Astrocyte of the cerebellum (primary cell): Measurements from ENCODE around the gene CATSPERD.

Experiments used
- DNase-seq: peaks from one replicate; pipeline ENCODE4 v3.0.0-alpha.2; 2011; ENCODE audit warnings: low read depth
- H3K4me3 ChIP-seq: 2 replicates; pipeline ENCODE4 v1.5.1; 2011; ENCODE audit warnings: mild to moderate bottlenecking, low read depth, low read length, moderate library complexity
- in situ Hi-C: cut with HindIII; loops from 2 replicates; pipeline ENCODE4 v1.10.0; 2017; ENCODE audit warnings: low sequenced_read_pairs
- TF ChIP-seq, protein P1 (sequence below): IDR thresholded peaks from 2 replicates; pipeline ENCODE4 v1.5.1; 2012; ENCODE audit warnings: low read length, low read depth, moderate library complexity, mild to moderate bottlenecking; ENCODE audit errors: missing control alignments

The CATSPERD gene

DNA sequence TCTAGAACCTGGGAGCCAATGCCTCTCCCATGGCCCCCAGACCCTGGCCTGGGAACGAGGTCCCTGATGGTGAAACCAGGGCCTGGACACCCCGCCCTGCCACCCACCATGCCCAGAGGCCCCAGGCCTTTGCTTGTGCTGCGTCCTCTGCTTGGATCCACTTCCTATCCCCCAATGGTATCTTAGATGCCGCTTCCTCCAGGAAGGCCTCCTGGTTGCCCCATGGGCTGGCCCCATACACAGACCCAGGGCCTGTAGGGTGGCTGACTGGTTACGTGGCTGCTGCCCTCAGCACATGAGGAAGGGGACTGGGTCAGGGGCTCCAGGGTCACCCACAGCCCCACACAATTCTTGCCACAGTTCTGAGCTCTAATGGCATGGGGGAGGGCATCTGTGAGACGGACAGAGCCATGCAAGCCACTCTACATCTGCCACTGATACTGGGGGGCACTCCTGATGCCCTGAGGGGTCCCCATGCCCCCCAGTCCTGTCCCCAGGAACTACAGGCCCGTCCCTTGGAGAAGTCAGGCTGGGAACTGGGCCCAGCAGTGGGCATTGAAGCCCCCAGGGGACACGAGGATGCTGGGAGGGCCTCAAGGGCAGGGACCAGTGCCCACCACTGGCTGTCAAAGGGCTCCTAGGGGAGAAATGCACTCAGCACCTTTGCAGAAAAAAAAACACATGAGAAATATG is 25.3 kb upstream of the CATSPERD start:
- TF ChIP-seq, protein P1, sequence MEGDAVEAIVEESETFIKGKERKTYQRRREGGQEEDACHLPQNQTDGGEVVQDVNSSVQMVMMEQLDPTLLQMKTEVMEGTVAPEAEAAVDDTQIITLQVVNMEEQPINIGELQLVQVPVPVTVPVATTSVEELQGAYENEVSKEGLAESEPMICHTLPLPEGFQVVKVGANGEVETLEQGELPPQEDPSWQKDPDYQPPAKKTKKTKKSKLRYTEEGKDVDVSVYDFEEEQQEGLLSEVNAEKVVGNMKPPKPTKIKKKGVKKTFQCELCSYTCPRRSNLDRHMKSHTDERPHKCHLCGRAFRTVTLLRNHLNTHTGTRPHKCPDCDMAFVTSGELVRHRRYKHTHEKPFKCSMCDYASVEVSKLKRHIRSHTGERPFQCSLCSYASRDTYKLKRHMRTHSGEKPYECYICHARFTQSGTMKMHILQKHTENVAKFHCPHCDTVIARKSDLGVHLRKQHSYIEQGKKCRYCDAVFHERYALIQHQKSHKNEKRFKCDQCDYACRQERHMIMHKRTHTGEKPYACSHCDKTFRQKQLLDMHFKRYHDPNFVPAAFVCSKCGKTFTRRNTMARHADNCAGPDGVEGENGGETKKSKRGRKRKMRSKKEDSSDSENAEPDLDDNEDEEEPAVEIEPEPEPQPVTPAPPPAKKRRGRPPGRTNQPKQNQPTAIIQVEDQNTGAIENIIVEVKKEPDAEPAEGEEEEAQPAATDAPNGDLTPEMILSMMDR, result no peak
- in situ Hi-C loops, result no loop called here
- no peak for DNase-seq
- no peak overlapping the region for H3K4me3 ChIP-seq

DNA sequence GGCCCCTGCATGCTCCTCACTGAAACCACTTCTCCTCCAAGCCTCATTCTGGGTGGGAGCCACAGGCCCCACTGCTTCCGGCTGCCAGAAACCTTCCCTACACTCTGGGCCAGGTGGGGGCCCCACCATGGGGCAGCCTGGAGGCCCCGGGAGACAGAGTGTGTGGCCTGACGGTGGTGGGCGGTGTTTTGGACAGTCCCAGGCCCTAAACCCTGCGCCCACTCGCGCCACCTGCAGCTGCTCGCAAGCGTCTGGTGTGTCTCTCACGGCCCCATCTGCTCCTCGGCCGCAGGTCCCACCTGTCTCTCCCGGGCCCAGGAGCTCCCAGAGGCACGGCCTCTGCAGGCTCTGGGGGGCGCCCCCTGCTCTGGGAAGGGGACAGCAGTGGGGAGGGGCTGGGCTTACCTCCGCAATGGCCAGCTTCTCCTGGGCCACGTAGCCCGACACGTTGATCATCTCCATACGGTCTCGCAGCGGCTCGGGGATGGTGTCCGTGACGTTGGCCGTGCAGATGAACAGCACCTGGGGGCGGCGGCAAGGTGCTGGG is 24.7 kb upstream of the CATSPERD start:
- no peak for DNase-seq
- TF ChIP-seq, protein P1, result no peak
- in situ Hi-C loops, result no loop called here
- H3K4me3 ChIP-seq, result no peak overlapping the region

DNA sequence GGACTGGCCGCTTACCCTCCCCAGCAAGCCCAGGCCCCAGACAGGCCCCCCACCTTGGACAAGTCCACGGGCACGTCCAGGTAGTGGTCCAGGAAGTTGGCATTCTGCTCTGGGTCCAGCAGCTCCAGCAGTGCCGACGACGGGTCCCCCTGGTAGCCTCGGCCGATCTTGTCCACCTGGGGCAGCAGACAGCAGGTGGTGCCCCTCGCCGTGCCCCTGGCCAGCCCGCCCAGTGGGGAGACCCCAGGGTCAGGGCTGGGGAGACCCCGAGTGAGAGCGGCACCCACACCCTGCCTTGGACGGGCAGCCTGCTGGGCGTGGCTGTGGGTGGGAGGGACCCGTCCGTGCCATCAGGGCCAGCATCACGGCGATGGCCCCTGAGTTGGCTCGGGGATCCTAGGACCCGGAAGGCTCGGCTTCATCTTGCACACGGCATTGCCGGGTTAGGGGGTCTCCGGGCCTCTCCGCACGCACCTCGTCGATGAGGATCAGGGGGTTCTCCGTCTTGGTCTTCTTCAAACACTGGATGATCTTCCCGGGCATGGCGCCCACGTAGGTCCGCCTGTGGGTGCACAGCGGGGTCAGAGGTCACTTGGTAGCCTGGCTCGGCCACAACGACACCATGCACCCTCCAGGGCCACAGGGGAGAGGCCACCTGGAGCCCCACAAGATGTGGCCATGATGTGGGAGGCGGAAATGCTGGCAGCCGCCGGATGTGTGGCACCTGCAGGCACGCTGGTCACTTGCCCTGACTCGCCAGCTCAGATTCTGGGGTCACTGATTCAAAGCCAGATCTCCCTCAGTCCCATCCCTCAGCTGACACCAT is 24.0 kb upstream of the CATSPERD start:
- in situ Hi-C loops, result no loop called here
- TF ChIP-seq, protein P1, result no peak
- DNase-seq, result no peak
- no peak overlapping the region for H3K4me3 ChIP-seq

DNA sequence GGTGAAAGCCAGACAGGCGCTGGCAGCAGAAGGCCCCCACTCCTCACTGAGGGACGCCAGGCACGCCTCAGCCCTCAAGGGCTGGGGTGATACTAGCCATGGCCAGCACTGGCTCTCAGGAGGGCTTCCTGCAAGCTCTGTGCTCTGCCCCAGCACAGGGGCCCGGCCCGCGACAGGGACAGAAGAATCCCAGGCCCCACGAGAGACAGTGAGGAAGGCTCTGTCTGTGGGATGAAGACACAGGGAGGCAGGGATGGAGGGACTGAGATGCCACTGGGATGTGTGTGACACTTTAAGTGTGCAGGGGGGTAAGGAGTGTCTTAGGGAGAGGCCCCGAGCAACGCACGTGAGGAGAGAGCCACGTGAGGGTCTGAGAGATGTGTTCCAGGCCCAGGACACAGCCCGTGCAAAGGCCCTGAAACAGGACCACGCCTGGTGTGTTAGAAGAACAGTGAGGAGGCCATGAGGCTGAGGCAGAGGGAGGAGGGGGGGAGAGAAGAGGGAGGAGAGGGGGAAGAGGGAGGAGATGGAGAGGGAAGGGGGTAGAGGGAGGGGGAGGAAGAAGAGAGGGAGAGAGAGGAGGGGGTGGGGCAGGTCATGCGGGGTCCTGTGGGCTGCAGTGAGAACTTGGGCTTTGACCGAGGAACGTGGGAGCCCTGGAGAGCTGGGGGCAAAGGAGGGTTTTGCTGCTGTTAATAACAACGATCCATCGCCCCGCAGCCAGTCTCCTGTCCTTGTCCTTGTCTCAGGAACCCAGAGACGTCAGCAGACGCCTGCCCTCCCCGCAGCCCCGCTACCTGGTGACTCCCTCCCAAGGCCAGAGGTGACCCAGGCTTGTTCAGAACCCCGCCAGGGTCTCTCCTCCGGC is 23.2 kb upstream of the CATSPERD start:
- no peak for DNase-seq
- no peak overlapping the region for H3K4me3 ChIP-seq
- in situ Hi-C loops, result no loop called here
- TF ChIP-seq, protein P1, result no peak

DNA sequence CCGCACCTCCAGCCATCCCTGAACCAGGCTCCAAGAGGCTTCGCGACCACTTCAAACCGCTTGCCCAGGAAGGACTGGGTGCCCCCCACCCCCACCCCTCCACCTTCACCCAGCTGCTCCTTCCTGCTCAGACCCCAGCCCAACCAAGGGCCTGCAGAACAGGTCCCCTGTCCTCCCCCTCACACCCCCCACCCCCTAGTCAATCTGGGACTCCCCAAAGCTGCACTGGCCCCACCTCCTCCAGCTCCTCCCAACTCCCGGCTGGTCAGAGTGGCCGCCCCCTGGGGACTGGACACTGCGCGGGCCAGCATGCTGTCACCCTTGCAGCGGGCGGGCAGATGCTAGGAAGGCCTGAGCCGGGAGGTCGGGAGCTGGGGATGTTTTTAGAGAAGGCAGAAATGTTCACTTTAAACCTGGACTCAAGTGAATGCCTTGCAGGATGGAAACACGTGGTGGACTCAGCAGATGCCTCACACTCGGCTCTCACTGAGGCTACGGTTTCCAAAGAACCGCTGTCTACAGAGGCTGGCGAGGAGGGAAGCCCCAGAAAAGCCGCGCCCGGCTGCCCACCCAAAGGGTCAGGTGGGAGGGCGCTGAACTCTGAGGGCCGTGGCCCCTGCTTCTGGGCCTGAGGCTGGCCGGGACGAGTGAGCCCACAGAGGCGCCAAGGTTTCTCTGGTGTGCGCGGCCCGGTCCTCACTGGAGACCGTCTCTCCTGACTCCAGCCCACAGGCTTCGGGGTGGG is 22.4 kb upstream of the CATSPERD start:
- in situ Hi-C loops, result no loop called here
- no peak for DNase-seq
- no peak overlapping the region for H3K4me3 ChIP-seq
- TF ChIP-seq, protein P1, result no peak
